NCI-H82 treated with DMSO at 0.1 percent for 48 hours (cell line): Measurements from ENCODE around the gene KIAA0319L.

ENCODE experiments used
- DNase-seq: peaks from one replicate; lab custom pipeline; 2025; ENCODE audit not compliant: unreplicated experiment; lab: John Stamatoyannopoulos, UW

Gene KIAA0319L

DNA sequence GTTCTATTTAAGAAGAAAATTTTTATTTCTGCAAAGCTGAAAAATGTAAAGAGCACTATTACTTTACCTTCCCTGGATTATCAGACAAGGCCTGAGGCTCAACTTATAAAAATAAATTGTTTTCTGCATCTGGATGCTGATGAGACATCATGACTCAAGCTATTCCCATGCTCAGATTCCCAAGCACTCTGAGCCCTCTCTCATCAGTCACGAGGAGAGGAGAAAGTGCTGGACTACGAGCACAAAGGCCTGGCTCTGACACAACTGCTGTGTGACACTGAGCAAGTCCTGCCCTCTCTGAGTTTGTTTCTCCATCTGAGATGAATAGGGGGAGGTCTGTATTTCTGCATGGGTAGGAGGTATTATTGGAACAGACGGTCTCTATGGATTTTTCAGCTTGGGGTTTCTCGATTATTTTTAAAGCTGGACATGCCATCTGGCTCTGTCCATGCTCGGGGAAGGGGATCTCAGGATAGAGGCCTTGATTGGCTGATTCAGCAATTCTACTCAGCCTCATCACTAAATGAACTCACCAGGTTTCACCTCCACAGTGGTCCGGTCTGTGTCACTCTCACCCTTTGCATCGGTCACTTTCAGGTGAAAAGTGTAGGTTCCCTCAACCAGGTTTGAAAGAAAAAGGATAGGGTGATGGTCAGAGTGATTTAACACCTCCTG is 107.7 kb downstream of the KIAA0319L start:
- DNase-seq: peak; percentile 5

DNA sequence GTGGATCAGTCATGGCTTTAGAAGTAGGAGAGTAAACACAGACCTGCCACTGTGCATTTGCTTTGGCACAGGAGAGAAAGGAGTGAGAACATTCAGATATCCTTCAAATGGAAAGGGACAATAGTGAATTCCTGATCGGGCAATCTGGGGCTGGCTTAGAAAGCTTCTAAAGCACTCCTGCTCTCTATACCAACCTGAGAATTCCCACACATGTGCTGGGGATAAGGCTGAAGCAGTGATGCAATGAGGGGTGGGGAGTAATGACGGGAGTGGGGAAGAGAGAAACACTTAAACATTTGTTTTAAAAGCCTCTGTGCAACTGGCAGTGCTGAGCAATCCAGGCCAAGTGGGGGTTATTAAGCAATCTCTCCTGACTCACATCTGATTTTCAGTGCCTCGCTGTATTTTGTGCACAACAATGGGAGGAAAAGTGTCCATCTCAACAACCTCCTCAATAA is 108.8 kb downstream of the KIAA0319L start:
- DNase-seq: no peak

DNA sequence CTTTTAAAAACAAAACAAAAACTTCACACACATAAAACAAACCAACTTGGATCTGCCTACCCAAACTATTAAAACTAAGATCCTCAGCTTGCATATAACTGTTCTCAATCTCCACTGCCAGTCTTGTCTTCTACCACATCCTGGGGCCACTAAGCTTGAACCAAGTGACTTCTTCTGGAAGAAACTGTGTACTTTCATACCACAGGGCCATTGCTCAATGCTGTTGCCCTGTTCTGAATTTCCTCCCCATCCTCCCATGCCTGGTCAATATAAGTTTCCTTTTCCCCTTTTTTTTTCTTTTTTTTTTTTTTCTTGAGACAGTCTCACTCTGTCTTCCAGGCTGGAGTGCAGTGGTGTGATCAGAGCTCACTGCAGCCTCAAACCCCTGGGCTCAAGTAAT is 109.9 kb downstream of the KIAA0319L start:
- DNase-seq: no peak

GRCh38 chr1:35444519-35444774 is 112.8 kb downstream of the KIAA0319L start:
- no peak for DNase-seq

GRCh38 chr1:35443768-35444518 is 113.3 kb downstream of the KIAA0319L start:
- no peak for DNase-seq

DNA sequence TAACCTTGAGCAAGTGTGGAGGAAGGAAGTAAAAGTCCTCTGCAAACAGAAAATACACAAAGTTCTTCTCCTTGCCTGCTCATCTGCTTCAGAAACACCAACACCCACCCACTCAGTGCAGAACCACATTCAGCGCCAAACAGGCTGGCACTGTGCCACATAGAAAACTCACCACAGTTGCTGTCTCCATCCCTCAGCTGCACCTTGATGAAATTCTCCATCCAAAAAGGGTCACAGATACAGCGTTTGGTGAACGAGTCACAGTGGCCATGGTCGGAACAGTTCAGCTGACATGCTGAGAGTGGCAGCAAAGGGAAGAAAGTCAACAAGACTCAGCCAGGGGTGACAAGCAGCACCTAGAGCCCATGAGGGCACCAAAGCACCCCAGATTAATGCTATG is 114.5 kb downstream of the KIAA0319L start:
- DNase-seq: no peak

GRCh38 chr1:35441926-35442579 is 115.2 kb downstream of the KIAA0319L start:
- DNase-seq: no peak

DNA sequence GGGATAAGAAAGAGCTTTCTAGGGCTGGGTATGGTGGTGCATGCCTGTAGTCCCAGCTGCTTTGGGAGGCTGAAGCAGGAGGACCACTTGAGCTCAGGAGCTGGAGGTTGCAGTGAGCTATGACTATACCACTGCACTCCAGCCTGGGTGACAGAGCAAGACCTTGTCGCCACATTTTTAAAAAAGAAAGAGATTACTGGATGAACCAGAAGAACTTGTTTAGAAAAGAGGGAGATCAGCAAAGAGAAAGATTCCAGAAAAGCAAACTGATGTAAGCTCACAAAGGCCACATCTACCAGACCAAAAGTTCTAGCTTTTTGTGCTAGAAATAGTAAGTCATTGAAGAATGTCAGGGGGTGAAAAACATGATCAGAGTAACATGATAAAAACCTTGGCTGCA is 117.6 kb downstream of the KIAA0319L start:
- no peak for DNase-seq

GRCh38 chr1:35437200-35437599 is 120.0 kb downstream of the KIAA0319L start:
- no peak for DNase-seq

DNA sequence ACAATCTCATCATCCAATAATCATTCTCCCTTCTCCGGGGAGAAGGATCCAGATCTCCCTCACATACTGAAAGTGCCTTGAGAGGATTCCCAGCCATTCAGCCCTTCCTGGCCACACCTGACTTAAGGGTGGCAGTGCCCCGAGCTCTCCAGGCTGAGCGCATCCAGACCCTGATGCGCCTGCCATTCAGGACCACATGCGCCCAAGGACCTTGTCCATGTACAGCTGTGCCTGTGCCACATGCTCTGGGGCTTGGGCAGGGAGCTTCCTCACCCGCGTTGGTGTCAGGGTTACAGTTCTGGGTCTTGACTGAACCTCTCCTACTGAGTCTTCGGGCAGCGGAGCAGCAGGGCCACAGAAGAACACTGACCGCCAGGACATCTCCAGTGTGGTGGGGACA is 121.1 kb downstream of the KIAA0319L start:
- no peak for DNase-seq

- DNase-seq: no peak
Observed at GRCh38 chr1:35434703-35435102, 122.5 kb downstream of the KIAA0319L start.

GRCh38 chr1:35433714-35434113 is 123.5 kb downstream of the KIAA0319L start:
- no peak for DNase-seq

GRCh38 chr1:35432231-35432630 is 125.0 kb downstream of the KIAA0319L start:
- no peak for DNase-seq

DNA sequence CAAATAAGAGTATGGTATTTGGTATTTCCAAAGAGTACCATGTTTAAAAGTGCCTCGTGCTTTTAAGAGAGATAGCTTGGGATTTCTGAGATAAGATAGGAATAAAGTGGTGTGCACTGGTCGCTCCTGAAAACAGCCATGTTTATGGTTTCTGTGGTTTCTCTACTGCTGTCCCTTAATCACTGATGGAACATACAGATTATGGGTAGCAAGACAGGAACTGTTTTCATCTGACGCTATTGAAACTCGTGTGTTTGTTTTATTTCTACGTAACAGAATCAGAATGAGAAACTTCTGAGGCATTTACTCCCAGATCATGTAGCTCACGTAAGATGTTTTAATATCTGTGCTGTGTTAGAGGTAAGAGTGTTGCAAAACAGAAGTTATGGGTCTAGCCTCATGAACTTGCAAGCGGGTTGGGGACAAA is 126.0 kb downstream of the KIAA0319L start:
- no peak for DNase-seq

- DNase-seq: no peak
Observed at GRCh38 chr1:35430762-35431161, 126.4 kb downstream of the KIAA0319L start.

- DNase-seq: no peak
Observed at GRCh38 chr1:35428360-35428759, 128.8 kb downstream of the KIAA0319L start.

DNA sequence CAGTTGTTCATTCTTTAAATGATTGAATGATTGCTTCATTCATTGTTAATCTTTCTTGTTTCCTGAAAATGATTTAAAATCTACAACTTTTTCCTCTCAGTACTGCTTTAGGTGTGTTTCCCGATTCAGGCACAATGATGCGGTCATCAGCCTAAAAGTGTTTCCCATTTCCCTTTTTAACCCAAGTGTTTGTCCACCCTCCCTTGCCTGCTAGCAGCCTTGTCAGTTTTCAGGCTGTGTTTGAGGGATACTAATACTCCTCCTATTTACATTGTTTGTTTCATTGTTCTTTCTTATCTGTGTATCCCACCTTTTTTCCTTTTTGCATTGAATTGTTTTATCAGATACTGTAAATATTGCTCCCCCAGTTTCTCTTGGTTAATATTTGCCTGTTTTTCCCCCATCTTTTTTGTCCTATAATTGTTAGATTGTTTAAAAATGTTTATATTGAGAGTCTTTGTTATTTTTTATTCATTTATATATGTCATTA is 131.1 kb downstream of the KIAA0319L start:
- no peak for DNase-seq

GRCh38 chr1:35408925-35409324 is 148.3 kb downstream of the KIAA0319L start:
- no peak for DNase-seq

GRCh38 chr1:35407743-35408142 is 149.5 kb downstream of the KIAA0319L start:
- DNase-seq: no peak

GRCh38 chr1:35406103-35406502 is 151.1 kb downstream of the KIAA0319L start:
- DNase-seq: no peak

GRCh38 chr1:35401049-35401448 is 156.2 kb downstream of the KIAA0319L start:
- no peak for DNase-seq

DNA sequence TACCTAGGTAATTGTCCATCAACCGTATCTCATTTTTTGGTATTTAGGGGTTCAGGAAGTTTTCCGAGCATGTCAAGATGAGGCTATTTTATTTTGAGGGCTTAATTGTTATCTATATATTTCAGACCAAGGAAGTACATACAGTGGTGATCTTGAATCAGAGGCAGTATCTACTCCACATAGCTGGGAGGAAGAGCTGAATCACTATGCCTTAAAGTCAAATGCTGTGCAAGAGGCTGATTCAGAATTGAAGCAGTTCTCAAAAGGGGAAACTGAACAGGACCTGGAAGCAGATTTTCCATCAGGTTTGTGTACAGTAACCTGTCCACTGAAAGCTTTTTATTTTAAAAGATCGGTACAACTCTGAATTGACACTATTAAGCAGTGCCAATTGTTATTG is 158.5 kb downstream of the KIAA0319L start:
- no peak for DNase-seq
